SK-N-SH (cell line): Measurements from ENCODE around the gene SRGAP2B.
"Not testable (repeated sequence)": the region's sequence is repeated elsewhere in the genome, so short reads cannot be mapped to it uniquely, and the experiment has no call there.

ENCODE experiments used
- PBX3 ChIP-seq: IDR thresholded peaks from 2 replicates; pipeline ENCODE4; 2012
- RAD21 ChIP-seq: IDR thresholded peaks from 2 replicates; pipeline ENCODE4 v1.6.1; 2012; ENCODE audit warnings: mild to moderate bottlenecking, low read length
- TF ChIP-seq, protein P1 (sequence below): fragments of 200-600 bp; sonication (generic); IDR thresholded peaks from 2 replicates; pipeline ENCODE4 v1.6.1; 2017; ENCODE audit warnings: antibody characterized with exemption, mild to moderate bottlenecking, moderate library complexity

DNA sequence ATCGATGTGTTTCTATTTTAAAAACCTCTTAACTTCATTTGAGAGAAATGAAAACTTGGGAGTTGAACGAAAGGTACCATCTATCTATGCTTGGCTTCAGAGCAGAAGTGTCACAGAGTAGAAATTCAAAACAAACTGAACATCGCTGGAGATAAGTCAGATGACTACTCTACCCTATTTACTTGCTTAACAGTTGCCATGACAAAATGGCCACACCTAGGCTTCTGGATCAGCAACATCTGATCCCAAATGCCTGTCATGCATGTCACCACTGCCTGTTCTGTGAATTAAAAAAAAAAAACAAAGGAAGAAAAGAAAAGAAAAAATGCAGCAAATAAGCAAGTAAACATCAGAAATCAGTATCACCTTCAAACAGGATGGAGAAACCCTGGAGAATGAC, 181.7 kb downstream of the SRGAP2B start:
- TF ChIP-seq, protein P1, sequence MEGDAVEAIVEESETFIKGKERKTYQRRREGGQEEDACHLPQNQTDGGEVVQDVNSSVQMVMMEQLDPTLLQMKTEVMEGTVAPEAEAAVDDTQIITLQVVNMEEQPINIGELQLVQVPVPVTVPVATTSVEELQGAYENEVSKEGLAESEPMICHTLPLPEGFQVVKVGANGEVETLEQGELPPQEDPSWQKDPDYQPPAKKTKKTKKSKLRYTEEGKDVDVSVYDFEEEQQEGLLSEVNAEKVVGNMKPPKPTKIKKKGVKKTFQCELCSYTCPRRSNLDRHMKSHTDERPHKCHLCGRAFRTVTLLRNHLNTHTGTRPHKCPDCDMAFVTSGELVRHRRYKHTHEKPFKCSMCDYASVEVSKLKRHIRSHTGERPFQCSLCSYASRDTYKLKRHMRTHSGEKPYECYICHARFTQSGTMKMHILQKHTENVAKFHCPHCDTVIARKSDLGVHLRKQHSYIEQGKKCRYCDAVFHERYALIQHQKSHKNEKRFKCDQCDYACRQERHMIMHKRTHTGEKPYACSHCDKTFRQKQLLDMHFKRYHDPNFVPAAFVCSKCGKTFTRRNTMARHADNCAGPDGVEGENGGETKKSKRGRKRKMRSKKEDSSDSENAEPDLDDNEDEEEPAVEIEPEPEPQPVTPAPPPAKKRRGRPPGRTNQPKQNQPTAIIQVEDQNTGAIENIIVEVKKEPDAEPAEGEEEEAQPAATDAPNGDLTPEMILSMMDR, result not testable (repeated sequence)
- TF ChIP-seq PBX3, RAD21: not testable (repeated sequence)
